Keratinocyte (primary cell): ENCODE measurements around the gene TMPRSS4.

Source experiments
- CTCF ChIP-seq, 3 experiments: IDR thresholded peaks in 1 of 3; conservative IDR thresholded peaks in 1 of 3; optimal IDR thresholded peaks in 1 of 3; 2 replicates in 2 of 3; 3 replicates in 1 of 3; pipeline versions ENCODE3 to v1.5.1; 2011; ENCODE audit warnings: low read length in 3 of 3, mild to moderate bottlenecking in 3 of 3, moderate library complexity in 2 of 3, control low read depth in 1 of 3, inconsistent platforms in 1 of 3; ENCODE audit not compliant: insufficient read depth in 2 of 3; ENCODE audit errors: extremely low read depth in 1 of 3
- EZH2 ChIP-seq: IDR thresholded peaks from one replicate; pipeline ENCODE4 v1.6.1; 2012; ENCODE audit warnings: inconsistent platforms, mild to moderate bottlenecking, low read length, moderate library complexity

GRCh38 chr11:118117790-118118601 is 41.1 kb downstream of the TMPRSS4 start:
- TF ChIP-seq CTCF (optimal IDR thresholded peaks at IDR 0.05 in 1 of 3, IDR thresholded peaks at IDR 0.05 in 1 of 3, conservative IDR thresholded peaks at IDR 0.05 in 1 of 3; ENCODE audit: extremely low read depth in 1 of 3, insufficient read depth in 2 of 3, low read length in 3 of 3) (no peak), EZH2 (no peak)
